HG03565 (cell line): ENCODE data around the gene EFNA5.
A peak's percentile ranks its signal among the peaks of the same experiment; 100 is the strongest.

Experiments used
- ATAC-seq: cut with Tn5 transposase; IDR thresholded peaks from one replicate; pipeline ENCODE4 v1.9.1; 2021; ENCODE audit warnings: mild to moderate bottlenecking, moderate library complexity; ENCODE audit not compliant: unreplicated experiment

EFNA5 gene

GRCh38 chr5:107551088-107551487 lies 119.6 kb downstream of the EFNA5 start:
- ATAC-seq: no peak

- no peak for ATAC-seq
These were observed 121.2 kb downstream of the EFNA5 start for GRCh38 chr5:107549567-107549966.

GRCh38 chr5:107548477-107548876 lies 122.3 kb downstream of the EFNA5 start:
- no peak for ATAC-seq

- no peak for ATAC-seq
These were observed 124.0 kb downstream of the EFNA5 start for GRCh38 chr5:107546719-107547118.

GRCh38 chr5:107545486-107545885 lies 125.3 kb downstream of the EFNA5 start:
- no peak for ATAC-seq

GRCh38 chr5:107544967-107545366 lies 125.8 kb downstream of the EFNA5 start:
- ATAC-seq: no peak

- ATAC-seq: no peak
These were observed 126.3 kb downstream of the EFNA5 start for GRCh38 chr5:107544476-107544875.

GRCh38 chr5:107543868-107544267 lies 126.9 kb downstream of the EFNA5 start:
- ATAC-seq: no peak

- ATAC-seq: no peak
These were observed 127.9 kb downstream of the EFNA5 start for GRCh38 chr5:107542831-107543231.

- ATAC-seq: no peak
These were observed 128.3 kb downstream of the EFNA5 start for GRCh38 chr5:107542428-107542827.

- peak; percentile 51 for ATAC-seq
These were observed 129.3 kb downstream of the EFNA5 start for GRCh38 chr5:107541400-107541799.

GRCh38 chr5:107539726-107540330 lies 130.9 kb downstream of the EFNA5 start:
- no peak for ATAC-seq

GRCh38 chr5:107538805-107539445 lies 131.8 kb downstream of the EFNA5 start:
- ATAC-seq: no peak

- ATAC-seq: no peak
These were observed 132.4 kb downstream of the EFNA5 start for GRCh38 chr5:107538331-107538730.

GRCh38 chr5:107535849-107536248 lies 134.9 kb downstream of the EFNA5 start:
- ATAC-seq: no peak

GRCh38 chr5:107533910-107534876 lies 136.5 kb downstream of the EFNA5 start:
- no peak for ATAC-seq

- no peak for ATAC-seq
These were observed 137.8 kb downstream of the EFNA5 start for GRCh38 chr5:107532916-107533315.

GRCh38 chr5:107532169-107532878 lies 138.4 kb downstream of the EFNA5 start:
- ATAC-seq: no peak

- ATAC-seq: no peak
These were observed 139.4 kb downstream of the EFNA5 start for GRCh38 chr5:107531308-107531707.

GRCh38 chr5:107529618-107530017 lies 141.1 kb downstream of the EFNA5 start:
- ATAC-seq: no peak
